ENCODE measurements around the gene GALNTL6.

- TF ChIP-seq YY1 (IDR thresholded peaks at IDR 0.05; ENCODE audit: insufficient read depth, insufficient read length) = no peak
- TF ChIP-seq SUZ12 (IDR thresholded peaks at IDR 0.05; ENCODE audit: extremely low read depth, insufficient read depth, insufficient read length) = no peak
- no peak for TF ChIP-seq ZNF274 (IDR thresholded peaks at IDR 0.05; ENCODE audit: low read depth, low read length)
These were observed 1244.2 kb downstream of the GALNTL6 start for GRCh38 chr4:173057442-173057841.
